ENCODE measurements around the gene CAPNS1. TPM values are rescaled to one million over a fixed set of nuclear protein-coding genes. Genes with fewer than 3 reads are reported as not detected.

The CAPNS1 gene
- total RNA-seq, 1 experiment from 2014 or later: 577 TPM

GRCh38 chr19:36103040-36103626 lies 36.7 kb upstream of the CAPNS1 start:
- DNase-seq (ENCODE audit: low spot score): no peak
- no TSS peak for BruUV-seq (replicated peaks)
- Histone ChIP-seq H3K9me3 (ENCODE audit: low read depth, low read length, poor library complexity, severe bottlenecking) (no peaks in the 10 kb centered on the region), H3K4me3 (ENCODE audit: low read depth, low read length, poor library complexity, severe bottlenecking) (no peak overlapping the region), H3K27me3 (replicated peaks; ENCODE audit: insufficient read depth, low read depth, low read length, poor library complexity) (no peaks in the 10 kb centered on the region), H3K36me3 (ENCODE audit: insufficient read depth, low read length, poor library complexity, severe bottlenecking) (peaks cover 42% of the 10 kb centered on the region), H3K27ac (ENCODE audit: low read depth, low read length, poor library complexity, severe bottlenecking) (no peak overlapping the region), H3K4me1 (ENCODE audit: insufficient read depth, low read length, poor library complexity, severe bottlenecking) (no peaks in the 10 kb centered on the region)
- ChIA-PET CTCF (no interaction called here), POLR2A (ENCODE audit: low non-redundant PET) (no interaction called here)
- intact Hi-C loops (cut with micrococcal nuclease; ENCODE audit: unreplicated experiment): no loop called here
- TF ChIP-seq EZH2 (IDR thresholded peaks at IDR 0.05; ENCODE audit: borderline replicate concordance, low read depth, low read length, poor library complexity, severe bottlenecking): no peak
- no peak for TF ChIP-seq CTCF (conservative IDR thresholded peaks at IDR 0.05; ENCODE audit: low read depth, low read length)

GRCh38 chr19:36103842-36104552 lies 35.9 kb upstream of the CAPNS1 start:
- ChIA-PET POLR2A (ENCODE audit: low non-redundant PET) (no interaction called here), CTCF (no interaction called here)
- Histone ChIP-seq H3K36me3 (ENCODE audit: insufficient read depth, low read length, poor library complexity, severe bottlenecking) (peaks cover 42% of the 10 kb centered on the region), H3K27ac (ENCODE audit: low read depth, low read length, poor library complexity, severe bottlenecking) (no peak overlapping the region), H3K4me3 (ENCODE audit: low read depth, low read length, poor library complexity, severe bottlenecking) (no peak overlapping the region), H3K9me3 (ENCODE audit: low read depth, low read length, poor library complexity, severe bottlenecking) (no peaks in the 10 kb centered on the region), H3K4me1 (ENCODE audit: insufficient read depth, low read length, poor library complexity, severe bottlenecking) (no peaks in the 10 kb centered on the region), H3K27me3 (replicated peaks; ENCODE audit: insufficient read depth, low read depth, low read length, poor library complexity) (no peaks in the 10 kb centered on the region)
- BruUV-seq (replicated peaks): no TSS peak
- DNase-seq (ENCODE audit: low spot score): no peak
- TF ChIP-seq EZH2 (IDR thresholded peaks at IDR 0.05; ENCODE audit: borderline replicate concordance, low read depth, low read length, poor library complexity, severe bottlenecking): no peak
- TF ChIP-seq CTCF (conservative IDR thresholded peaks at IDR 0.05; ENCODE audit: low read depth, low read length): no peak
- intact Hi-C loops (cut with micrococcal nuclease; ENCODE audit: unreplicated experiment): no loop called here

GRCh38 chr19:36106441-36106840 lies 33.4 kb upstream of the CAPNS1 start:
- no TSS peak for BruUV-seq (replicated peaks)
- Histone ChIP-seq H3K36me3 (ENCODE audit: insufficient read depth, low read length, poor library complexity, severe bottlenecking) (peaks cover 31% of the 10 kb centered on the region), H3K27ac (ENCODE audit: low read depth, low read length, poor library complexity, severe bottlenecking) (no peak overlapping the region), H3K4me1 (ENCODE audit: insufficient read depth, low read length, poor library complexity, severe bottlenecking) (no peaks in the 10 kb centered on the region), H3K27me3 (replicated peaks; ENCODE audit: insufficient read depth, low read depth, low read length, poor library complexity) (no peaks in the 10 kb centered on the region), H3K4me3 (ENCODE audit: low read depth, low read length, poor library complexity, severe bottlenecking) (no peak overlapping the region), H3K9me3 (ENCODE audit: low read depth, low read length, poor library complexity, severe bottlenecking) (no peaks in the 10 kb centered on the region)
- TF ChIP-seq CTCF (conservative IDR thresholded peaks at IDR 0.05; ENCODE audit: low read depth, low read length) (no peak), EZH2 (IDR thresholded peaks at IDR 0.05; ENCODE audit: borderline replicate concordance, low read depth, low read length, poor library complexity, severe bottlenecking) (no peak)
- intact Hi-C loops (cut with micrococcal nuclease; ENCODE audit: unreplicated experiment): no loop called here
- DNase-seq (ENCODE audit: low spot score): no peak
- ChIA-PET POLR2A (ENCODE audit: low non-redundant PET) (no interaction called here), CTCF (no interaction called here)
